GM12872 (cell line): Measurements from ENCODE around the gene AUTS2.

Experiments
- CTCF ChIP-seq: IDR thresholded peaks from 3 replicates; pipeline ENCODE4 v1.5.1; 2011; ENCODE audit warnings: low read depth, mild to moderate bottlenecking, low read length, moderate library complexity; ENCODE audit not compliant: insufficient read depth

AUTS2 gene

GRCh38 chr7:69598081-69598486 is at the start of gene AUTS2:
Gene AUTS2, plus strand, starts transcription at chr7:69598475. Its CDS starts 1,179 bp downstream, at chr7:69599654.
- no peak for TF ChIP-seq CTCF

- TF ChIP-seq CTCF: no peak
Observed at GRCh38 chr7:69550991-69551390, 47.3 kb upstream of the AUTS2 start.

- TF ChIP-seq CTCF: no peak
Observed at GRCh38 chr7:69553190-69553589, 45.1 kb upstream of the AUTS2 start.

- no peak for TF ChIP-seq CTCF
Observed at GRCh38 chr7:69561266-69561960, 36.9 kb upstream of the AUTS2 start.

GRCh38 chr7:69564454-69565417 is 33.5 kb upstream of the AUTS2 start:
- no peak for TF ChIP-seq CTCF

- no peak for TF ChIP-seq CTCF
Observed at GRCh38 chr7:69567800-69568199, 30.5 kb upstream of the AUTS2 start.

- no peak for TF ChIP-seq CTCF
Observed at GRCh38 chr7:69568266-69568665, 30.0 kb upstream of the AUTS2 start.
